ENCODE data around the gene SFRP2. TPM values are rescaled to one million over a fixed set of nuclear protein-coding genes. Genes with fewer than 3 reads are reported as not detected.

SFRP2 gene
- total and polyA plus RNA-seq, 12 donors: 0.57 to 23.2 (median 2.5) TPM

DNA sequence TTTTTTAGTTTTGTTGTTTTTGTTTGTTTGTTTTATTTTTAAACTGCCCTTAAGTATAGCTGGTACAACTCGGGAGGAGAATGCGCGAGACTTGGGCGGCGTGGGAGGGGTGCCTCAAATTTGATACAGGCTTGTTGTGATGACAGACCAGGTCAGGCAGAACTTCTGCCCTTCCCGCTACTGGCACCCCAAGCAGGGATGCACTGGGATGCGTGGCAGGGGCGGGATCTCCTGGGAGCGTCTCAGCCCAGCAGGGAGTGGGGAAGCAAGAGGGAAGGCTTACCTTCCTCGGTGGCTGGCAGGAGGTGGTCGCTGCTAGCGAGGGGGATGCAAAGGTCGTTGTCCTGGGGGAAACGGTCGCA is 851 bp downstream of the SFRP2 start:
- H3K27me3 ChIP-seq: peaks cover 60% of the 10 kb centered on the region
- peak overlapping the region in 1 of 4 donors; percentile 31 for H3K4me3 ChIP-seq
- no peak overlapping the region for H3K27ac ChIP-seq
- H3K36me3 ChIP-seq (replicated peaks in 1 of 2): no peaks in the 10 kb centered on the region
- H3K4me1 ChIP-seq (replicated peaks in 1 of 2): peaks cover 3 to 24% of the 10 kb centered on the region in 2 donors
- intact Hi-C loops (cut with DNase I): no loop called here
- no peaks in the 10 kb centered on the region for H3K9me3 ChIP-seq (replicated peaks in 1 of 3)
- TF ChIP-seq, protein P1, sequence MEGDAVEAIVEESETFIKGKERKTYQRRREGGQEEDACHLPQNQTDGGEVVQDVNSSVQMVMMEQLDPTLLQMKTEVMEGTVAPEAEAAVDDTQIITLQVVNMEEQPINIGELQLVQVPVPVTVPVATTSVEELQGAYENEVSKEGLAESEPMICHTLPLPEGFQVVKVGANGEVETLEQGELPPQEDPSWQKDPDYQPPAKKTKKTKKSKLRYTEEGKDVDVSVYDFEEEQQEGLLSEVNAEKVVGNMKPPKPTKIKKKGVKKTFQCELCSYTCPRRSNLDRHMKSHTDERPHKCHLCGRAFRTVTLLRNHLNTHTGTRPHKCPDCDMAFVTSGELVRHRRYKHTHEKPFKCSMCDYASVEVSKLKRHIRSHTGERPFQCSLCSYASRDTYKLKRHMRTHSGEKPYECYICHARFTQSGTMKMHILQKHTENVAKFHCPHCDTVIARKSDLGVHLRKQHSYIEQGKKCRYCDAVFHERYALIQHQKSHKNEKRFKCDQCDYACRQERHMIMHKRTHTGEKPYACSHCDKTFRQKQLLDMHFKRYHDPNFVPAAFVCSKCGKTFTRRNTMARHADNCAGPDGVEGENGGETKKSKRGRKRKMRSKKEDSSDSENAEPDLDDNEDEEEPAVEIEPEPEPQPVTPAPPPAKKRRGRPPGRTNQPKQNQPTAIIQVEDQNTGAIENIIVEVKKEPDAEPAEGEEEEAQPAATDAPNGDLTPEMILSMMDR (IDR thresholded peaks at IDR 0.05): no peak
- TF ChIP-seq POLR2A (IDR thresholded peaks at IDR 0.05): no peak
- WGBS, 4 donors: 11 to 15% (median 12%) methylated on average over 13 to 15 of the region's 15 CpGs
- DNase-seq: no peak

- intact Hi-C loops (cut with DNase I): no loop called here
- 35 to 46% (median 41%) methylated on average over 5 of the region's 5 CpGs for WGBS, 4 donors
- Histone ChIP-seq H3K36me3 (replicated peaks in 1 of 2) (no peaks in the 10 kb centered on the region), H3K27ac (no peak overlapping the region), H3K27me3 (peaks cover 56% of the 10 kb centered on the region), H3K4me1 (replicated peaks in 1 of 2) (peaks cover 3 to 24% of the 10 kb centered on the region in 2 donors), H3K9me3 (replicated peaks in 1 of 3) (no peaks in the 10 kb centered on the region), H3K4me3 (no peak overlapping the region)
- no peak for DNase-seq
- no peak for TF ChIP-seq POLR2A (IDR thresholded peaks at IDR 0.05)
- TF ChIP-seq, protein P1 (IDR thresholded peaks at IDR 0.05): no peak
Observed at GRCh38 chr4:153787575-153787974, 1.3 kb downstream of the SFRP2 start.

DNA sequence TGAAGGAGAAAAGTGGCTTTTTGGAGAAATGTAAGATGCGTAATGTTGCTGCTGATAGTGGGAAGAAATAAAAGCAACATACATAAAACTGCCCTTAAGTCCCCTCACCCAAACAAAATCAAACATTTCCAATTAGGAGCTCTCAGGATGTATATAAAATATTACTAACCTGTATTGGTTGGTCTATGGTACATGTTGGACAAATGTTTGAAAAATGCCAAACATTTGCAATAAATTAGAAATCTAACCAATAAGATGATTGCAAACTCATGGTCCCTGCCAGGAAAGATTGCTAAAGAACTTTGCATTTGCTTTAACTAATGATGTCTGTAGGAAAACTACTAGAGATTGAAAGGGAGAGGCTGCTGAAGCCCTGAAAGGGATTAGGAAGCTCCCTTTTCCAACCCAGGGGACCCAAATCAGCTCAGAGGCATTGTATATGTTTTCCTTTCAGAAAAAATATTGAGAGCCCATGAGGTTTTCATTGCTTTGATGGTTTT is 1.8 kb downstream of the SFRP2 start:
- Histone ChIP-seq H3K4me3 (no peak overlapping the region), H3K27ac (no peak overlapping the region), H3K36me3 (replicated peaks in 1 of 2) (no peaks in the 10 kb centered on the region), H3K9me3 (replicated peaks in 1 of 3) (no peaks in the 10 kb centered on the region), H3K4me1 (replicated peaks in 1 of 2) (peaks cover 3 to 19% of the 10 kb centered on the region in 2 donors), H3K27me3 (peaks cover 51% of the 10 kb centered on the region)
- DNase-seq: no peak
- no peak for TF ChIP-seq POLR2A (IDR thresholded peaks at IDR 0.05)
- TF ChIP-seq, protein P1 (IDR thresholded peaks at IDR 0.05): no peak
- 58 to 70% (median 66%) methylated on average over 1 of the region's 1 CpG for WGBS, 4 donors
- intact Hi-C loops (cut with DNase I): no loop called here

GRCh38 chr4:153785910-153786721 is 2.8 kb downstream of the SFRP2 start:
- intact Hi-C loops (cut with DNase I): no loop called here
- peaks cover 3 to 12% of the 10 kb centered on the region in 2 donors for H3K4me1 ChIP-seq (replicated peaks in 1 of 2)
- peaks cover 41% of the 10 kb centered on the region for H3K27me3 ChIP-seq
- no peak overlapping the region for H3K27ac ChIP-seq
- H3K4me3 ChIP-seq: no peak overlapping the region
- no peaks in the 10 kb centered on the region for H3K36me3 ChIP-seq (replicated peaks in 1 of 2)
- WGBS, 4 donors: 14 to 18% (median 15%) methylated on average over 3 of the region's 3 CpGs
- TF ChIP-seq, protein P1 (IDR thresholded peaks at IDR 0.05): peak; percentile 10 to 38 (median 30)
- TF ChIP-seq POLR2A (IDR thresholded peaks at IDR 0.05): no peak
- H3K9me3 ChIP-seq (replicated peaks in 1 of 3): no peaks in the 10 kb centered on the region
- DNase-seq: no peak

Measured in adrenal gland (tissue), 12 donors.